Osteocyte (in vitro differentiated cells): ENCODE data around the gene DNAL1. TPM values are rescaled to one million over a fixed set of nuclear protein-coding genes. Genes with fewer than 3 reads are reported as not detected.

ENCODE experiments used
- DNase-seq: peaks from one replicate; pipeline ENCODE4 v3.0.0; 2021; ENCODE audit warnings: mixed read lengths; ENCODE audit not compliant: unreplicated experiment; ENCODE audit errors: extremely low spot score
- H3K27ac Mint-ChIP-seq: one replicate; pipeline ENCODE4 v1.8.0; 2021; ENCODE audit warnings: mild to moderate bottlenecking, mixed read lengths; ENCODE audit not compliant: unreplicated experiment
- H3K27me3 Mint-ChIP-seq: one replicate; pipeline ENCODE4 v1.8.0; 2021; ENCODE audit warnings: mixed read lengths; ENCODE audit not compliant: unreplicated experiment
- H3K36me3 Mint-ChIP-seq: one replicate; pipeline ENCODE4 v1.8.0; 2021; ENCODE audit warnings: mixed read lengths; ENCODE audit not compliant: unreplicated experiment
- H3K4me1 Mint-ChIP-seq: one replicate; pipeline ENCODE4 v1.8.0; 2021; ENCODE audit warnings: mixed read lengths; ENCODE audit not compliant: unreplicated experiment
- H3K4me3 Mint-ChIP-seq: one replicate; pipeline ENCODE4 v1.8.0; 2021; ENCODE audit warnings: mild to moderate bottlenecking, moderate library complexity, mixed read lengths; ENCODE audit not compliant: unreplicated experiment
- H3K9me3 Mint-ChIP-seq: one replicate; pipeline ENCODE4 v1.8.0; 2021; ENCODE audit warnings: mixed read lengths; ENCODE audit not compliant: unreplicated experiment
- CTCF ChIP-seq: fragments of 200-600 bp; sonication (generic); IDR thresholded peaks from 2 replicates; pipeline ENCODE4 v1.5.0; 2021; ENCODE audit warnings: antibody characterized with exemption, mild to moderate bottlenecking, moderate library complexity
- total RNA-seq: library from RNA; stranded (reverse); gene quantifications from 2 replicates; pipeline ENCODE4 v1.2.1, GENCODE V29; 2021

Gene DNAL1
- total RNA-seq, 1 donor from 2014 or later: 12.5 TPM

GRCh38 chr14:73685328-73685727 is 40.5 kb downstream of the DNAL1 start:
- no peak for TF ChIP-seq CTCF
- Mint-ChIP-seq H3K9me3 (no peaks in the 10 kb centered on the region), H3K4me3 (no peak overlapping the region), H3K36me3 (peaks cover 11% of the 10 kb centered on the region), H3K4me1 (peaks cover 3% of the 10 kb centered on the region), H3K27ac (no peak overlapping the region), H3K27me3 (no peaks in the 10 kb centered on the region)
- no peak for DNase-seq

- DNase-seq: no peak
- Mint-ChIP-seq H3K27ac (no peak overlapping the region), H3K27me3 (no peaks in the 10 kb centered on the region), H3K36me3 (peaks cover 14% of the 10 kb centered on the region), H3K4me3 (no peak overlapping the region), H3K4me1 (peaks cover 3% of the 10 kb centered on the region), H3K9me3 (no peaks in the 10 kb centered on the region)
- no peak for TF ChIP-seq CTCF
Measured at GRCh38 chr14:73686901-73687300, 42.1 kb downstream of the DNAL1 start.

GRCh38 chr14:73694083-73694482 is 49.3 kb downstream of the DNAL1 start:
- Mint-ChIP-seq H3K4me3 (no peak overlapping the region), H3K27ac (no peak overlapping the region)

GRCh38 chr14:73695082-73695481 is 50.3 kb downstream of the DNAL1 start:
- peaks cover 25% of the 10 kb centered on the region for H3K36me3 Mint-ChIP-seq
- DNase-seq: no peak
- H3K4me3 Mint-ChIP-seq: no peak overlapping the region
- H3K4me1 Mint-ChIP-seq: peaks cover 10% of the 10 kb centered on the region
- TF ChIP-seq CTCF: no peak
- H3K9me3 Mint-ChIP-seq: no peaks in the 10 kb centered on the region
- H3K27me3 Mint-ChIP-seq: no peaks in the 10 kb centered on the region
- H3K27ac Mint-ChIP-seq: no peak overlapping the region

More at GRCh38 chr14:73694083-73694482, 49.3 kb downstream of the DNAL1 start:
- H3K36me3 Mint-ChIP-seq: peaks cover 25% of the 10 kb centered on the region
- DNase-seq: no peak
- H3K27me3 Mint-ChIP-seq: no peaks in the 10 kb centered on the region
- H3K9me3 Mint-ChIP-seq: no peaks in the 10 kb centered on the region
- TF ChIP-seq CTCF: no peak
- H3K4me1 Mint-ChIP-seq: peaks cover 10% of the 10 kb centered on the region

GRCh38 chr14:73695997-73696396 is 51.2 kb downstream of the DNAL1 start:
- no peaks in the 10 kb centered on the region for H3K27me3 Mint-ChIP-seq

More at GRCh38 chr14:73695997-73696396, 51.2 kb downstream of the DNAL1 start:
- H3K4me3 Mint-ChIP-seq: no peak overlapping the region
- H3K4me1 Mint-ChIP-seq: peaks cover 10% of the 10 kb centered on the region
- no peaks in the 10 kb centered on the region for H3K9me3 Mint-ChIP-seq
- H3K27ac Mint-ChIP-seq: peak overlapping the region; percentile 28
- H3K36me3 Mint-ChIP-seq: peaks cover 20% of the 10 kb centered on the region
- DNase-seq: no peak
- no peak for TF ChIP-seq CTCF
